GM12891 (cell line): ENCODE measurements around the gene OPN1MW3.
"Not testable (repeated sequence)": the region's sequence is repeated elsewhere in the genome, so short reads cannot be mapped to it uniquely, and the experiment has no call there.

Source experiments
- POLR2A ChIP-seq: IDR thresholded peaks from 2 replicates; pipeline ENCODE4 v1.6.1; 2011; ENCODE audit warnings: low read depth, low read length, control low read depth
- POLR2AphosphoS5 ChIP-seq: IDR thresholded peaks from 2 replicates; pipeline ENCODE4 v1.6.1; 2011; ENCODE audit warnings: low read depth, low read length, control low read depth
- POU2F2 ChIP-seq: IDR thresholded peaks from 2 replicates; pipeline ENCODE4 v1.6.1; 2011; ENCODE audit warnings: low read depth, mild to moderate bottlenecking, control low read depth, low read length, moderate library complexity
- TAF1 ChIP-seq: IDR thresholded peaks from 2 replicates; pipeline ENCODE4 v1.6.1; 2011; ENCODE audit warnings: low read depth, low read length, control low read depth

- not testable (repeated sequence) for TF ChIP-seq POLR2AphosphoS5, TAF1, POLR2A, POU2F2
Measured at GRCh38 chrX:154258711-154259110, 1.3 kb downstream of the OPN1MW3 start.
